Colon (tissue), 2 donors: ENCODE results near the gene WFDC10B.
"Not testable (repeated sequence)": the region's sequence is repeated elsewhere in the genome, so short reads cannot be mapped to it uniquely, and the experiment has no call there.

Source experiments
- FAIRE-seq: peaks from 2 replicates; lab custom pipeline; 2012; peaks lifted over from hg19 to GRCh38; lab: Jason Lieb, UNC
- donor health status: control.
- donor health status: control.

Gene WFDC10B

DNA sequence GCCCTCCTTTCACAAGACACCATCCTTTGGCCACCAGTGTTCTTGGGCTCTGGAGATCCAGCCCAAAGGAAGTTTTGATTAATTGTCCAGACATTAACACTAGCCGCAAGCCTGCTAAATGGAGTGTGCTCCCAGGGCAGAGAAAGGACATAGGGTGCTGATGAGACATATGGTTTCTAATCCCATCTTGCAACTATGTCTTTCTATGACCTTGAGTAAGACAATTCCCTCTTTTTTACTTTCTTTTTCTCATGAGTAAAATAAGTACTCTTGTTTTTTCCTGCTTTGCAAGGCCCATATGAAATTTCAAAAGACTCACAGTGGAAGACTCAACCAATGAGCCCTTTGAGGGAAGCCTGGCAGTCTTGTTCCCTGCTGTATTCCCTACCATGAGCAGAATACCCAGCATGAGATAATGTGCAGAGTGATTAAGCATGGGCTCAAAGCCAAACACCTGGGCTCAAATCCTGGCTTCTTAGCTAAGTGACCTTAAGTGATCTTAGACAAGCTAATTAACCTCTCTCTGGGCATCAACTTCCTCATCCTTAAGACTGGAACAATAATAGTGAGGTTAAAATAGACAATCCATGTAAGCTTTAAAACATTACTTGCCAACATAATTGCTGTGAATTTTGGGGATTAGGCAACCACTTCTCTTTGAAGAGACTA, at the start of gene WFDC10B:
WFDC10B (minus strand) TSS at position 51 of the 669 bp plus-strand sequence. CDS start 19,027 bp downstream, outside the sequence.
- FAIRE-seq: no peak

DNA sequence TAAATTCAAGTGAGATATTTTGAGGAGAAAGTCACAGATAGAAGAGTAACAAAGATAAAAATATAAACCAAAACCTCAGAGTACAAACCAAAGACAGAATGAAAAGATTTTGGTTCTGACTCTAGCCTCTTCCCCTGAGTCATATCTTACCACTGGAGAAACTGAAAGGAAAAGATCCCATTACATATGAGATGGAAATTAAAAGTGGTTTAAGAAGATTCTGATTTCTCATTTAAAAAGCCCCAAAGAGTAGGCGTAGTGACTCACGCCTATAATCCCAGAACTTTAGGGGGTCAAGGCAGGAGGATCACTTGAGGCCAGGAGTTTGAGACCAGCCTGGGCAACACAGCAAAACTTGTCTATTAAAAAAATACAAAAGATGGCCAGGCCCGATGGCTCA, 47.9 kb upstream of the WFDC10B start:
- FAIRE-seq: no peak

GRCh38 chr20:45751721-45752120, 46.9 kb upstream of the WFDC10B start:
- FAIRE-seq: no peak

GRCh38 chr20:45745015-45745414, 40.2 kb upstream of the WFDC10B start:
- FAIRE-seq: no peak

- no peak for FAIRE-seq
Observed at GRCh38 chr20:45742596-45742995, 37.8 kb upstream of the WFDC10B start.

- no peak for FAIRE-seq
Observed at GRCh38 chr20:45735988-45736387, 31.2 kb upstream of the WFDC10B start.

GRCh38 chr20:45735552-45735951, 30.7 kb upstream of the WFDC10B start:
- no peak for FAIRE-seq

DNA sequence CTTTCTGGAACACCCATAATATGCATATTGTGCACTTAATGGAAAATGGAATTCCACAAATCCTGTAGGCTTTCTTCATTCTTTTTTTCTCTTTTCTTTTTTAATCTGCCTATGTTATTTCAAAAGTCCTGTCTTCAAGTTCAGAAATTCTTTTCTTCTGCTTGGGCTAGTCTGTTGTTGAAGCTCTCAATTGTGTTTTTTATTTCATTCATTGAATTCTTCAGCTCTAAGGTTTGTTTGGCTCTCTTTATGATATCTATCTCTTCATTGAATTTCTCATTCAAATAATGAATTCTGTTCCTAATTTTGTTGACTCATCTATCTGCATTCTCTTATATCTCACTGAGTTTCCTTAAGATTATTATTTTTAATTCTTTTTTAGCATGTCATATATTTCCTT, 27.4 kb upstream of the WFDC10B start:
- no peak for FAIRE-seq

- FAIRE-seq: no peak
Observed at GRCh38 chr20:45727044-45727443, 22.2 kb upstream of the WFDC10B start.

- no peak for FAIRE-seq
Observed at GRCh38 chr20:45725134-45725533, 20.3 kb upstream of the WFDC10B start.

GRCh38 chr20:45722047-45722446, 17.2 kb upstream of the WFDC10B start, which contains the start of gene SPINT4:
TSS of gene SPINT4 (plus strand) at chr20:45722347. CDS start at chr20:45722368, 21 bp downstream.
- no peak for FAIRE-seq

- FAIRE-seq: not testable (repeated sequence)
Observed at GRCh38 chr20:45716141-45716688, 11.4 kb upstream of the WFDC10B start.

DNA sequence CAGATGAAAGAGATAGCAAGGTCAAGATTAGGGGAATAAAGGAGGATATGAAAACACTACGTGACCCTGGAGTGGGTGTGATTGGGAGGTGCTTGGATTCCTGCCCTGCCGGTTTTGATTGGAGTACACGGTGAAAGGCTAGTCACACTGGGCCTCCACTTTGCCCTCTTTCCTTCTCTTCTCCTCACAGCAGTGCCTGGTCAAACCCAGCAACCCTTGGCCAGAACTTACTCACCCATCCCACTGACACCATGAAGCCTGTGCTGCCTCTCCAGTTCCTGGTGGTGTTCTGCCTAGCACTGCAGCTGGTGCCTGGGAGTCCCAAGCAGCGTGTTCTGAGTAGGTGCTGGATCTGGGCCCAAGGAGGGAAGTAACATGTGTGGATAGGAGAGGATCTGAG, 2.9 kb downstream of the WFDC10B start, which contains the start of gene WFDC13:
WFDC13 (plus strand) TSS at position 166 of the 400 bp plus-strand sequence; CDS start at position 252, 86 bp downstream.
- no peak for FAIRE-seq

- no peak for FAIRE-seq
Observed at GRCh38 chr20:45701104-45701503, 3.7 kb downstream of the WFDC10B start.

GRCh38 chr20:45695496-45695895, 9.3 kb downstream of the WFDC10B start:
- no peak for FAIRE-seq

DNA sequence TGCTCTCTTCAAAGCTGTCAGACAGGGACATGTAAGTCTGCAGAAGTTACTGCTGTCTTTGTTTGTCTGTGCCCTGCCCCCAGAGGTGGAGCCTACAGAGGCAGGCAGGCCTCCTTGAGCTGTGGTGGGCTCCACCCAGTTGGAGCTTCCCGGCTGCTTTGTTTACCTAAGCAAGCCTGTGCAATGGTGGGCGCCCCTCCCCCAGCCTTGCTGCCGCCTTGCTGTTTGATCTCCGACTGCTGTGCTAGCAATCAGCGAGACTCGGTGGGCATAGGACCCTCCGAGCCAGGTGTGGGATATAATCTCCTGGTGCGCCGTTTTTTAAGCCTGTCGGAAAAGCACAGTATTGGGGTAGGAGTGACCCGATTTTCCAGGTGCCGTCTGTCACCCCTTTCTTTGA, 11.5 kb downstream of the WFDC10B start:
- not testable (repeated sequence) for FAIRE-seq

DNA sequence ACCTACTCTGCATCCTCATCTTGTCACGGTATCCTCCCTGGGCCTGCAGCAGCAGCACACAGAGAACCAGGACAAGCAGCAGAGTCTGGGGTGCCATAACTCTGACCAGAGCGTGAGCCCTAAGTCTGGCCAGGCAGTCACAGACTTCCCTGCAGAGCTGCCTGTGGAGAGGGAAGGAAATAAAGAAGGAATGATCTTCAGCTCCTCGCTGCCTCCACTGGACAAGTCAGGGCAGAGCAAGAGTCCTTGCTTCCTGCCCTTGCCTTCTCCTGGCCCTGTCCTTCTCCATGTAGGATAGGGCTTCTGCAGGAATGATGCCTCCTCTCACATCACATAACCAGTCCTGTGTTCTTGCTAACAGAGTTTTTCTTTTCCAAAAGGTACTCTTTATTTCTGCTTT, 18.9 kb downstream of the WFDC10B start:
- FAIRE-seq: no peak

DNA sequence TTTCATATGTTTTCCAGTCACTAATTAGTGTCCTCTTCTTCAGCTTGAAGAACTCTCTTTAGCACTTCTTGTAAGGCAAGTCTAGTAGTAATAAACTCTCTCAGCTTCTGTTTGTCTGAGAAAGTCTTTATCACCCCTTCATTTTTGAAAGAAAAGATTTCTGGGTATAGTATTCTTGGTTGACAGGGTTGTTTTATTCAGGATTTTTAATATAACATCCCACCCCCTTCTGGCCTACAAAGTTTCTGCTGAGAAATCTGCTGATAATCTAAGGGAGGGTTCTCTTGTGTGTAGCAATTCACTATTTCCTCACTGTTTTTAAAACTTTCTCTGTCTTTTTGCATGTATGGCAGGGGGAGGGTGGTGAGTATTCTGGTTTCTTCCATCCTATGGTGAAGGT, 25.2 kb downstream of the WFDC10B start:
- FAIRE-seq: no peak

DNA sequence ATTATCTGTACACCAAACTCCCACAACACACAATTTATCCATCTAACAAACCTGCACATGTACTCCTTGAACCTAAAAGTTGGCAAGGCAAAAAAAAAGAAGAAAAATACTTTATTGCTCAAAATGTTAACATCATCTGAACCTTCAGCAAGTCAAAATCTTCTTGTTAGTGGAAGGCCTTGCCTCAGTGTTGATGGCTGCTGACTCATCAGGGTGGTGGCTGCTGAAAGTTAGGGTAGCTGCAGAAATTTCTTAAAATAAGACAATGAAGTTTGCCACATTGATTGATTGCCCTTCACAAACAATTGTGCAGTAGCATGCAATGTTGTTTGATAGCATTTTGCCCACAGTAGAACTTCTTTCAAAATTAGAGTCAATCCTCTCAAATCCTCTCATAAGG, 32.1 kb downstream of the WFDC10B start:
- no peak for FAIRE-seq

DNA sequence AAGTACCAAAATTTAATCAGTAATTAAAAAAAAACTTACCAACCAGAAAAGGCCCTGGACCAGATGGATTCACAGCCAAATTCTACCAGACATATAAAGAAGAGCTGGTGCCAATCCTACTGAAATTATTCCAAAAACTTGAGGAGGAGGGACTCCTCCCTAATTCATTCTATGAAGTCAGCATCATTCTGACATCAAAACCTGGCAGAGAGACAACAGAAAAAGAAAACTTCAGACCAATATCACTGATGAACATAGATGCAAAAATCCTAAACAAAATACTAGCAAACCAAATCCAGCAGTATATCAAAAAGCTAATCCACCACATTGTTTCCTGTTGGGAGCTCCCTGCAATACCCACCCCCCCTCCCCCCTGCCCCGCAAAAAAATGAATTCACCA, 34.7 kb downstream of the WFDC10B start, which contains the start of gene WFDC11:
WFDC11 (minus strand) TSS at position 101 of the 400 bp plus-strand sequence. CDS start 19,639 bp downstream, outside the sequence.
- FAIRE-seq: no peak

GRCh38 chr20:45657038-45657437, 47.8 kb downstream of the WFDC10B start:
- FAIRE-seq: not testable (repeated sequence)

GRCh38 chr20:45651726-45652125, 53.1 kb downstream of the WFDC10B start:
- FAIRE-seq: not testable (repeated sequence)

DNA sequence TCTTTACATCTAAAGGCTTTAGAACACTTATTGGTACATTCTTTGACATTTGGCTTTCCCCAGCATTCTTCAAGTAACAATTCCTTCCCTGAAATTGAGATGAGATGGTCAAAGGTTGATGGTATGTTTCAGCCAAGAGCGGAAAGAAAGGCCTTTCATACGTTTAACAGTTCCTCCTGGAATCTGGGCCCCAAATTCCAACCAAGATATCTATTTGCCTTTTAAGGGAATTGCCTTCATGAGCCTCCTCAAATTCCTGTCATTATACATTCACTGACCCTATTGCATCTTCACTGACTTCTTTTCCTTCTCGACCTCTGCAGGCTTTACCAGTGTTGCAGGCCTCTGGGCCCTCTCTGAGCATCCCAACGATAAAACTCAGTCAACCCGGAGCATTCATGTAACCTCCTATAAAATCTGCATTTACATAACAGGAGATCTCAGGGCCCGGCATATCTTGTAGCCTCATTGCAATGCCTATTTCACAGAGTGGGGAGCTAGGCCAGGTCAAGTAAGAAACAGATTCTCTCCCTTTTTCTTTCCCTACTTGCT, 55.4 kb downstream of the WFDC10B start:
- no peak for FAIRE-seq
